Stimulated activated CD8-positive, alpha-beta memory T cell treated with anti-CD3 and anti-CD28 coated beads, Interleukin-15, amount 100 ng/mL, for 48 hours (primary cell): ENCODE data around the gene TRPM2.
A peak's percentile ranks its signal among the peaks of the same experiment; 100 is the strongest.
"Not testable (repeated sequence)": the region's sequence is repeated elsewhere in the genome, so short reads cannot be mapped to it uniquely, and the experiment has no call there.

Source experiments
- DNase-seq, 2 donors: peaks; one replicate each; pipeline ENCODE4 v3.0.0-alpha.2; 2020; ENCODE audit warnings: low read depth in 2 of 2

The TRPM2 gene

GRCh38 chr21:44335266-44336059, 18.0 kb upstream of the TRPM2 start:
- DNase-seq = no peak

- DNase-seq = no peak
These were observed 16.0 kb upstream of the TRPM2 start for GRCh38 chr21:44337449-44337848.

GRCh38 chr21:44337941-44338895, 15.2 kb upstream of the TRPM2 start:
- peak in 1 of 2 donors; percentile 10 for DNase-seq

GRCh38 chr21:44338971-44339910, 14.2 kb upstream of the TRPM2 start, which contains the start of gene CFAP410:
TSS of gene CFAP410 (minus strand) at chr21:44339390. CDS start at chr21:44339194, 196 bp downstream.
- peak; percentile 93 to 95 for DNase-seq

GRCh38 chr21:44341726-44342458, 11.5 kb upstream of the TRPM2 start:
- not testable (repeated sequence) for DNase-seq

- DNase-seq = not testable (repeated sequence)
These were observed 10.4 kb upstream of the TRPM2 start for GRCh38 chr21:44342981-44343380.

GRCh38 chr21:44344541-44345183, 8.8 kb upstream of the TRPM2 start:
- no peak for DNase-seq

GRCh38 chr21:44345495-44345894, 7.9 kb upstream of the TRPM2 start:
- DNase-seq = no peak

- DNase-seq = no peak
These were observed 5.4 kb upstream of the TRPM2 start for GRCh38 chr21:44347911-44348451.

GRCh38 chr21:44348861-44349260, 4.6 kb upstream of the TRPM2 start:
- DNase-seq = no peak

GRCh38 chr21:44349416-44349846, 4.0 kb upstream of the TRPM2 start:
- DNase-seq = no peak

- DNase-seq = no peak
These were observed 3.3 kb upstream of the TRPM2 start for GRCh38 chr21:44349847-44350772.

- DNase-seq = no peak
These were observed 2.5 kb upstream of the TRPM2 start for GRCh38 chr21:44350773-44351481.

- DNase-seq = no peak
These were observed 1.7 kb upstream of the TRPM2 start for GRCh38 chr21:44351535-44352252.

GRCh38 chr21:44352253-44352860, 1.1 kb upstream of the TRPM2 start:
- no peak for DNase-seq

- DNase-seq = no peak
These were observed 582 bp downstream of the TRPM2 start for GRCh38 chr21:44354001-44354405.
